Immature natural killer cell (primary cell): ENCODE results near the gene CNOT10. TPM values are rescaled to one million over a fixed set of nuclear protein-coding genes. Genes with fewer than 3 reads are reported as not detected.
"Not testable (repeated sequence)": the region's sequence is repeated elsewhere in the genome, so short reads cannot be mapped to it uniquely, and the experiment has no call there.

Experiments used
- DNase-seq, 3 donors: peaks; one replicate each; pipeline ENCODE4 v3.0.0; 2022; ENCODE audit warnings: mixed read lengths in 1 of 3
- H3K27ac Mint-ChIP-seq, 6 donors: one replicate each; pipeline ENCODE4 v1.8.0; 2020; ENCODE audit warnings: mixed read lengths in 6 of 6, mild to moderate bottlenecking in 5 of 6, inconsistent platforms in 4 of 6, moderate library complexity in 3 of 6
- H3K27me3 Mint-ChIP-seq, 3 donors: one replicate each; pipeline ENCODE4 v1.8.0; 2020 to 2021; ENCODE audit warnings: low read depth in 3 of 3, mild to moderate bottlenecking in 3 of 3, mixed read lengths in 3 of 3, moderate library complexity in 3 of 3, inconsistent platforms in 1 of 3
- H3K36me3 Mint-ChIP-seq, 3 donors: one replicate each; pipeline ENCODE4 v1.8.0; 2020; ENCODE audit warnings: mixed read lengths in 3 of 3, inconsistent platforms in 2 of 3, mild to moderate bottlenecking in 2 of 3
- H3K4me1 Mint-ChIP-seq, 2 donors: one replicate each; pipeline ENCODE4 v1.8.0; 2020; ENCODE audit warnings: inconsistent platforms in 2 of 2, mild to moderate bottlenecking in 2 of 2, mixed read lengths in 2 of 2, moderate library complexity in 1 of 2
- H3K4me3 Mint-ChIP-seq, 5 donors: one replicate each; pipeline ENCODE4 v1.8.0; 2020; ENCODE audit warnings: mild to moderate bottlenecking in 5 of 5, mixed read lengths in 5 of 5, inconsistent platforms in 3 of 5, moderate library complexity in 3 of 5
- H3K9me3 Mint-ChIP-seq, 6 donors: one replicate each; pipeline ENCODE4 v1.8.0; 2020; ENCODE audit warnings: mild to moderate bottlenecking in 6 of 6, mixed read lengths in 6 of 6, inconsistent platforms in 4 of 6, moderate library complexity in 3 of 6
- polyA plus RNA-seq, 3 donors: library from polyadenylated mRNA; unstranded; fragments of 300-500 nt; fragmentation: Illumina TruSeq; gene quantifications; one replicate each; pipeline ENCODE4 v1.2.3, GENCODE V29; 2021

CNOT10 gene
- polyA plus RNA-seq, 3 donors from 2014 or later, result 23.6 to 36.7 (median 26.6) TPM

GRCh38 chr3:32794487-32795308 lies 109.7 kb downstream of the CNOT10 start:
- Mint-ChIP-seq H3K27me3 (peaks cover 0 to 6% (median 2%) of the 10 kb centered on the region in 3 donors), H3K27ac (no peak overlapping the region), H3K36me3 (no peaks in the 10 kb centered on the region), H3K4me1 (no peaks in the 10 kb centered on the region), H3K4me3 (no peak overlapping the region), H3K9me3 (no peaks in the 10 kb centered on the region)
- DNase-seq, result no peak

- H3K27me3 Mint-ChIP-seq, H3K36me3 Mint-ChIP-seq, H3K4me3 Mint-ChIP-seq, H3K4me1 Mint-ChIP-seq, H3K27ac Mint-ChIP-seq, H3K9me3 Mint-ChIP-seq, DNase-seq: not testable (repeated sequence)
Observed at GRCh38 chr3:32796384-32796950, 111.5 kb downstream of the CNOT10 start.

GRCh38 chr3:32797776-32798175 lies 112.8 kb downstream of the CNOT10 start:
- no peaks in the 10 kb centered on the region for H3K36me3 Mint-ChIP-seq
- DNase-seq, result no peak
- H3K27ac Mint-ChIP-seq, result no peak overlapping the region
- H3K4me1 Mint-ChIP-seq, result no peaks in the 10 kb centered on the region
- H3K9me3 Mint-ChIP-seq, result no peaks in the 10 kb centered on the region
- peaks cover 0 to 6% (median 2%) of the 10 kb centered on the region in 3 donors for H3K27me3 Mint-ChIP-seq
- H3K4me3 Mint-ChIP-seq, result no peak overlapping the region

GRCh38 chr3:32801440-32801839 lies 116.5 kb downstream of the CNOT10 start:
- not testable (repeated sequence) for H3K4me1 Mint-ChIP-seq, H3K27me3 Mint-ChIP-seq, H3K27ac Mint-ChIP-seq, H3K4me3 Mint-ChIP-seq, H3K9me3 Mint-ChIP-seq, H3K36me3 Mint-ChIP-seq, DNase-seq

GRCh38 chr3:32813180-32813579 lies 128.2 kb downstream of the CNOT10 start:
- no peak for DNase-seq
- no peaks in the 10 kb centered on the region for H3K9me3 Mint-ChIP-seq
- H3K4me1 Mint-ChIP-seq, result peaks cover 0 to 3% of the 10 kb centered on the region in 2 donors
- H3K36me3 Mint-ChIP-seq, result peaks cover 0 to 4% (median 0%) of the 10 kb centered on the region in 3 donors
- peaks cover 6 to 15% (median 8%) of the 10 kb centered on the region in 3 donors for H3K27me3 Mint-ChIP-seq
- H3K4me3 Mint-ChIP-seq, result no peak overlapping the region
- H3K27ac Mint-ChIP-seq, result no peak overlapping the region

GRCh38 chr3:32814361-32814760 lies 129.4 kb downstream of the CNOT10 start:
- H3K27ac Mint-ChIP-seq, result no peak overlapping the region
- H3K9me3 Mint-ChIP-seq, result no peaks in the 10 kb centered on the region
- H3K36me3 Mint-ChIP-seq, result peaks cover 0 to 4% (median 0%) of the 10 kb centered on the region in 3 donors
- no peak for DNase-seq
- H3K27me3 Mint-ChIP-seq, result peaks cover 9 to 15% (median 13%) of the 10 kb centered on the region in 3 donors
- peaks cover 0 to 3% of the 10 kb centered on the region in 2 donors for H3K4me1 Mint-ChIP-seq
- no peak overlapping the region for H3K4me3 Mint-ChIP-seq

GRCh38 chr3:32815841-32816438 lies 131.0 kb downstream of the CNOT10 start:
- Mint-ChIP-seq H3K27me3 (peaks cover 9 to 19% (median 16%) of the 10 kb centered on the region in 3 donors), H3K36me3 (peaks cover 0 to 4% (median 0%) of the 10 kb centered on the region in 3 donors), H3K4me1 (peaks cover 0 to 3% of the 10 kb centered on the region in 2 donors), H3K4me3 (peak overlapping the region in 4 of 5 donors; percentile 2 to 70 (median 42)), H3K9me3 (no peaks in the 10 kb centered on the region), H3K27ac (no peak overlapping the region)
- no peak for DNase-seq

GRCh38 chr3:32816439-32817256 lies 131.7 kb downstream of the CNOT10 start:
- H3K27me3 Mint-ChIP-seq, result peaks cover 9 to 17% (median 14%) of the 10 kb centered on the region in 3 donors
- no peak overlapping the region for H3K27ac Mint-ChIP-seq
- DNase-seq, result peak in 1 of 3 donors; percentile 0

GRCh38 chr3:32817257-32817557 lies 132.2 kb downstream of the CNOT10 start:
- DNase-seq, result no peak
- no peaks in the 10 kb centered on the region for H3K9me3 Mint-ChIP-seq
- peaks cover 0 to 3% of the 10 kb centered on the region in 2 donors for H3K4me1 Mint-ChIP-seq
- H3K27me3 Mint-ChIP-seq, result peaks cover 9 to 19% (median 14%) of the 10 kb centered on the region in 3 donors
- H3K27ac Mint-ChIP-seq, result no peak overlapping the region
- peaks cover 0 to 4% (median 0%) of the 10 kb centered on the region in 3 donors for H3K36me3 Mint-ChIP-seq
- H3K4me3 Mint-ChIP-seq, result peak overlapping the region in 2 of 5 donors; percentile 33 to 64

More at GRCh38 chr3:32816439-32817256, 131.7 kb downstream of the CNOT10 start:
- H3K4me3 Mint-ChIP-seq, result peak overlapping the region in 4 of 5 donors; percentile 30 to 56 (median 33)
- H3K4me1 Mint-ChIP-seq, result peaks cover 0 to 3% of the 10 kb centered on the region in 2 donors
- H3K9me3 Mint-ChIP-seq, result no peaks in the 10 kb centered on the region
- H3K36me3 Mint-ChIP-seq, result peaks cover 0 to 4% (median 0%) of the 10 kb centered on the region in 3 donors

GRCh38 chr3:32817558-32818228 lies 132.7 kb downstream of the CNOT10 start, which contains the start of gene TRIM71:
Gene TRIM71, plus strand, starts transcription at chr3:32817997. Its CDS starts 84 bp downstream, at chr3:32818081.
- Mint-ChIP-seq H3K36me3 (peaks cover 0 to 4% (median 0%) of the 10 kb centered on the region in 3 donors), H3K9me3 (no peaks in the 10 kb centered on the region), H3K27me3 (peaks cover 11 to 19% (median 14%) of the 10 kb centered on the region in 3 donors), H3K4me3 (peak within 1 kb of the TSS in 4 of 5 donors; percentile 27 to 64 (median 48)), H3K27ac (no peak within 1 kb of the TSS), H3K4me1 (peaks cover 0 to 3% of the 10 kb centered on the region in 2 donors)
- DNase-seq, result no peak

- Mint-ChIP-seq H3K27ac (no peak overlapping the region), H3K36me3 (peaks cover 0 to 4% (median 0%) of the 10 kb centered on the region in 3 donors), H3K27me3 (peaks cover 11 to 23% (median 14%) of the 10 kb centered on the region in 3 donors), H3K4me3 (peak overlapping the region in 3 of 5 donors; percentile 27 to 47 (median 36)), H3K4me1 (peaks cover 0 to 3% of the 10 kb centered on the region in 2 donors), H3K9me3 (no peaks in the 10 kb centered on the region)
- DNase-seq, result no peak
Observed at GRCh38 chr3:32818229-32818969, 133.4 kb downstream of the CNOT10 start.

GRCh38 chr3:32818970-32819511 lies 134.1 kb downstream of the CNOT10 start:
- H3K27ac Mint-ChIP-seq, result no peak overlapping the region

More at GRCh38 chr3:32818970-32819511, 134.1 kb downstream of the CNOT10 start:
- peaks cover 0 to 3% of the 10 kb centered on the region in 2 donors for H3K4me1 Mint-ChIP-seq
- peaks cover 11 to 22% (median 14%) of the 10 kb centered on the region in 3 donors for H3K27me3 Mint-ChIP-seq
- peaks cover 0 to 4% (median 0%) of the 10 kb centered on the region in 3 donors for H3K36me3 Mint-ChIP-seq
- H3K4me3 Mint-ChIP-seq, result peak overlapping the region in 4 of 5 donors; percentile 30 to 51 (median 42)
- no peak for DNase-seq
- H3K9me3 Mint-ChIP-seq, result no peaks in the 10 kb centered on the region
